Body of pancreas (tissue), 4 donors: ENCODE measurements around the gene LSAMP.

Experiments used
- CTCF ChIP-seq, 7 experiments: fragments of 450-650 bp in 4 of 7; fragments of 200-600 bp in 3 of 7; sonication (generic) in 3 of 7; IDR thresholded peaks; one replicate each; pipeline ENCODE4 v1.5.1; 2016 to 2019; ENCODE audit warnings: antibody characterized with exemption in 7 of 7
- POLR2A ChIP-seq, 3 donors: fragments of 450-650 bp; IDR thresholded peaks; one replicate each; pipeline ENCODE4 v1.6.1; 2016; ENCODE audit warnings: antibody characterized with exemption in 3 of 3, mild to moderate bottlenecking in 2 of 3

GRCh38 chr3:116051040-116051439 is 394.2 kb downstream of the LSAMP start:
- no peak for TF ChIP-seq CTCF (IDR thresholded peaks at IDR 0.05)
- no peak for TF ChIP-seq POLR2A (IDR thresholded peaks at IDR 0.05)
